ENCODE results near the gene MAGI1.

MAGI1 gene

DNA sequence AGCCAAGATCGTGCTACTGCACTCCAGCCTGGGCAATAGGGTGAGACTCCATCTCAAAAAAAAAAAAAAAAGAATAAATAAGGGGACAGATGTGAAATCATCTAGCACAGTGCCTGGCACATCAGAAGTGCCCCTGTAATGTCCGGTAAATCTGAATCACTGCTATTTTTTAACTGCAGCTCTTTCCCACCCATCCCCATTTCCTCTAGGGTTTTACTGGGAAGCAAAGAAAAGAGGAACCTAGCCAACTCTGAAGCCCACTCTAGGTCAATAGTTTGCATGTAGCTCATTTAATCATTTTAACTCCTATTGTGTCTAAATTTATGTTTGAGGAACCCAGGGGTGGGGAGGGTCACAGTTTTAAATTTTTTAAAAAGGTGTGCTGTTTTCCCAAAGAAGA is 26.0 kb downstream of the MAGI1 start:
- DNase-seq: no peak

DNA sequence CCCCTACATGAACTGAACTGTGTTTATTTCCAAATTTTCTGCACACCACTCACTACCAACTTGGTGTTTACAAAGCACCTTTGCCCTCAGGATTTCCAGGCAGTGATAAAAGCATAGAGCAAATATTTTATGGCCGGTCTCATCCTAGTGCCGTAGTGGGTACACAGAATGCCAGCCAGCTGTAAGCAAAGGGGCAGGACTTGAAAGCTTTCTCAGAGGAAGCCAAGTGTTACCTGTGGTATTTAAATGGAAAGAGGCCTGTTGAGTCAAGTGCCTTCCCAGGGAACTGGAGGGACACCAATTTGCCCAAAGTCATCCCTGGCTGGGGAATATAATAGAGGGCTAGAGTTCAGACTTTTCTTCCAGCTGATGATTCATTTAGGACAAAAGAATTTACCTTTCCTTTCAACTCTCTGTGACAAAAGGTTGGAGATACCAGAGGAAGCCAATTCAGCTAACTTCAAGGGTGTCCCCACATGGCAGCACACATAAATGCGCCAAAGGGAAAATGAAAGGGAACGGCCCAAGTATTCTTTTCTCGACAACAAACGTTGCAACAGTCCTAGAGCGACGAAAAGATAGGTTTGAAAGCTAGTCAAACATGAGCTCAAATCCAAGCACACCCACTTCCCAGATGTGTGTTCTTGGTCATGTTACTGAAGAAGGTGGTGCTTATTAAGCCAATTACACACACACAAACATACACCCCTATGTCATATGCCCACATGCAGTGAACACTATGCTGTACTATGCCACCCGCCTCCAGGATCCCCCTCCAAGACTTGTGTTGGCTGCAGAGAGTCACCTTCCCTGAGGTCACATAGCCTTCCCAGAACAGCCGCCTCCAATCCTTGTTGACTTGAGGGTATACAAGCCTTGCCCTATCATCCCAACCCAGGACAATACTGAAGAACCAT is 27.7 kb downstream of the MAGI1 start:
- DNase-seq: no peak

DNA sequence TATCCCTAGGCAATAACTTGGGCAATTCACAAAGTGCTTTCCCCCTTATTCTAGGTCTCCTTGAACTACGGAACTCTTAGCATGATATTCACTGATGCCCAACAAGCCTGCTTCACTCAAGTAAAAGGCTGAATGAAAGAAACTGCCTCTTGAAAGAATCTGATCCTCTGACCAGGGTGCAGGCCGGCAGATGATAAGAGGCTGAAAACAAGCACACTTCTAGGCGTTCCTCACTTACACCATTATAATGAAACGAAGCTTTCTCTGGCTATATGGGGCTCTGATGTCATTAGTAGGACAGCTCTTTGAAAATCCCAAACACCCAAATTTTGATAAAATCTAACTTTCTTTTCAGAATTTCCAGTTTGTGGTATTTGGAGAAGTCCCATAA is 28.4 kb downstream of the MAGI1 start:
- DNase-seq: no peak

DNA sequence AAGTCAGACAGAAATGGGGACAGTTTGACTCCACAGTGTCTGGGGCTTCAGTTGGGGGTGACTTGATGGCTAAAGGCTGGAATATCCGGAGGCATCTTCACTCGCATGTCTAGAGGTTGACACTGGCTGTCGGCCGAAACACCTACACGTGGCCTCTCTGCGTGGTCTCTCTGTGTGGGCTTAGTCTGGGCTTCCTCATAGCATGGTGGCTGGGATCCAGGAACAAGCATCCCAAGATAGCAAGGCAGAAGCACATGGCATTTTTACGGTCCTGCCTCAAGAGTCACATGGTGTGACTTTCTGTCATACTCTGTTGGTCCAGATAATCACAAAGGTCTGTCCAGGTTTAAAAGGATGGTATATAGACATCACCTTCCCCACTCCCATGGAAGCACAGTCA is 34.5 kb downstream of the MAGI1 start:
- DNase-seq: no peak

DNA sequence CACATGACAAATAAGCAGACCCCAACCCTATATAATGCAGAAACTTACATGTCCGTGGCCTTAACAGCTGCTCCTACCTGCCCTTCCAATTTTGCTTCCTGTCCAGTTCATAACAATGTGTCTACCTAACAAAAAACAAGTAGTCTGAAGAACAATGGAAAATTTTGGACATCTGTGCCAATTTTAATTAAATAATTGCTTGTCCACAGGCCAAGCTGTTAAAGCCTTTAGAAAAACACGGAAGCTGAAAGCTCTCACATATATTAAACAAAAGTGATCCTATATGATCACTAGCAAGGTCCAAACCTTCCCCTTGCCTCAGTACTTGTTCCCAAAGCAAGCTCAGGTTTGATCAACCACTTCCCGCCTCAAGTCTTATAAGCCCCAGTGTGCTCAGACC is 37.1 kb downstream of the MAGI1 start:
- DNase-seq: no peak

DNA sequence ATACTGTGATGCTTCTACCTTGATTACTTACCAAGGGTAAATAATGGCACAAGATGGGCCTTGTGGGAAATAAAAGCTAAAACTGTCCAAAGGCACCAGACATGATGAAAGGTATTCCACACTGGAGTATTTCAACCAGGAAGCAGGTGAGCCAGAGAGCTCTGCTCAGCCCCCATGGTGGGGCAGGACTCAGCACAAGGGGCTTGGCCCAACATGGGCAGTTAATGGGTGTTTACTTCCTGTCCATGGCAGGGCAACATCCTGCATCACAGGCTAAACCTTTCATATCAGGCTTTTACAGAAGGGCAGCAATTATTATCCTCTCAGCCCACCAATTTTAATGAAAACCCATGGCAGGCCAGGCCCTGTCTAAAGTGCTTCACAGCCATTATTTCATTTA is 38.2 kb downstream of the MAGI1 start:
- no peak for DNase-seq

DNA sequence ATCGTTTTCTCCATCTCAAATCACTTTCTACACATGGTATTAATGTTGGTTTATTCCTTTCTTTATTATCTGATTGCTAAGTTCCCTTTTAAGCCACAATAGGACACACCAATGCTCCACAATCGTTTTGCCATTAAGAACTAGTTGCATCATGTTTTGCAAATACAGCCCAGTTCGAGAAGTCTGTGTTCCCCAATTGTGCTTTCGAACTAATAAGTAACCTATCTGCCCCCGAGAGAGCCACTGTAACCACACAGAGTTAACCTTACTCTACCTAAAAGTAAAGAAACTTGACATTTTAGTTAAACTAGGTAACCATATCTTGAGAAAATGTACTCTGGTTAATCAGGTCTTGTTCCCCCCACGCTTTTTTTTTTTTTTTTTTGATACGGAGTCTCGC is 39.1 kb downstream of the MAGI1 start:
- no peak for DNase-seq

DNA sequence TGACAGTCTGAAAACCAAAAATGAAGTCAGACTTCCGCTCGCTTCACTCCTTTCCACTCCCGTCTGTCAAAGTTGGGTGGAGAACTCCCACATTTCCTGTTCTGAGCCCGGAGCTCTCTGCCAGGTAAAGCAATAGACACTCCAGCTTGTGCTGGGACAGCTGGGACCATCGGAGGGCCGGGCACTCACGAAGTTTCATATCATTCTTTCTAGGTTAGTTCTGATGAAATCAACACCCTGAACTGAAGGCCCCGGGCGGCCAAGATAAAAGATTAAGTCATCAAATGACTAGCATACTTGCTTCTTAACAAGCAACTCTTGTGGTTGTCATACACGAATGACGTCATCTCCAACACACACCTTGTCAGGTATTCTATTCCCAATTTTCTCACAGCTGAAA is 42.1 kb downstream of the MAGI1 start:
- DNase-seq: no peak

DNA sequence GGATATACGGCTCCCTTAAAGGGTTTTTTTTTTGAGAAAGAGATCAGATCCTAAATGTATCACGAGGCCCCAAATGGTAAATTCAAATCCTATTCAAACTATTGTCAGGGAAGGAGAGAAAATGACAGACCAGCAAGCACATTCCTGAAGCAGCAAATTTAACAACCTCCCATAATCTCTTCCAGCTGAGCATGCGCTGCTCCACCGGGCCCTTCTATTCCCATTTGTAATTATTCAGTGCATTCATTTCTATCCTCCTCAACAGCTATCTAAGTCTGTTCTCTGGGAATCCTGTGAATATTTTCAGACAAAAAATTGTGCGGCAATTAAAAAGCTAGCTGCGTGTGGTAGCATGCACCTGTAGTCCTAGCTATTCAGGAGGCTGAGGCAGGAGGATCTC is 43.2 kb downstream of the MAGI1 start:
- no peak for DNase-seq

DNA sequence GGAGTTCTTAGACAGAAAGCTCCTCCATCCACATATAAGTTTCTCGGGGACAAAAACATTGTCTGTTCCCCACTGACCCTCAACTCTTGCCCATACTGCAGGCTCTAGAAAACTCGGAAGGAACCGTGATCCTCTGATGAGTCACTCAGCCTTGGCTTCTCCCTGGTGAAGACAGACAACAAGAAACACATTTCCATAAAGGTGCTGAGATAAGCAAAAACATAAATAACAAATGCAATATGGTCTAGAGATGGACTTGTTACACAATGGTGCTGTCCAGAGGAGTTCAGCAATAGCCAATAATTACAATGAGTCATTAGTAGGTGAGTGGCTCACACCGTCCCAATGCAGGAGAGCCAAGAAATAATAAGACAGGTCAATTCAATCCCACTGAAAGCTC is 43.7 kb downstream of the MAGI1 start:
- no peak for DNase-seq

DNA sequence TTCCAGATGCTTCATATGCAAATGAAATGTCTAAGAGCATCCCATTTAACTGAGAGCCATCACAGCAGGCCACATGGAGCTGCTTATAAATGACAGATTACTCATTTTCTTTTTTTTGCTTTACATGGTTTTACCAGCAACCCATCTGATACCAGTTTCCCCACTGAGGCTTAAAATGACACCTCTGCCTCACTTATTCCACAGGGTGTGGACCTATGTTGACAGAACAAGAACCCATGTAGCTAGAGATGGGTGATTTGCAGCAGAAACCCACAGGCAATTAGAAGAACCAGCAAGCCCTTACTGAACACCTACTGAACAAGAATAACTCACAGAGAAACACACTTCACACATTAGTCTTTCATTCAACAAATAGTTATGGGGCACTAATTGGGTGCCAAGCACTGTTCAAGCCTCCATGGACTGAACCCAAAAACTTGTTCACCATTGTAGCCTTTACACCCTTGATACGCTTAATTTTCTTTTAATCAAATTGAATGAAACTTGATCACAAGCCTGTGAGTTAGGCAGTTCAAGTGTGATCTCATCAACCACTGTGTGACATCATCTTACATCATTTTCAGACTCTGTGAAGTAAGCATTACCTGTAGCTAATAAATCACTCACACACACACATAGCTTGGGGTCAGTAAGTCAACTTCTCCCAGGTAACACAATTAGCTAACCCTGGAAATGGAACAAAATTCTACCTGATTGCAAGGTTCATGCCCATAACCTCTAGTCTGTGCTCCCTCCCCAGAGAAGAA is 45.4 kb downstream of the MAGI1 start:
- no peak for DNase-seq

DNA sequence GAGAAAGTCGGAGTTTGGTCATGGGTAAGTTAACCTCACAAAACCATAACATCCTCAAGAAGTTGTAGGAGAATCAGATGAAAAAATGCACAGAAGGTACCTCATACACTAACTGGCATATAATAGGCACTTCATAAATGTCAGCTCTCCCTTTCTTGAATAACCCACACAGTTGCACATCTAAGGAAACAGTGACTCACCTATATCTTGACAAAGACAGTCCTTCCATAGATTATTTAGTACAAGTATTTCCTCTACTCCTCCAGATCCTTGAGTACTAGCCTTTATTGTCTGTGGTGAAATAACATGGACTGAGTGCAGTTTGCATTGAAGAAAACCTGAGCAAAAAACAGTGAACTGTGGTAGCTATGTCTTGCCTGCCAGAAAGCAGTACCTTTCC is 46.6 kb downstream of the MAGI1 start:
- DNase-seq: no peak

DNA sequence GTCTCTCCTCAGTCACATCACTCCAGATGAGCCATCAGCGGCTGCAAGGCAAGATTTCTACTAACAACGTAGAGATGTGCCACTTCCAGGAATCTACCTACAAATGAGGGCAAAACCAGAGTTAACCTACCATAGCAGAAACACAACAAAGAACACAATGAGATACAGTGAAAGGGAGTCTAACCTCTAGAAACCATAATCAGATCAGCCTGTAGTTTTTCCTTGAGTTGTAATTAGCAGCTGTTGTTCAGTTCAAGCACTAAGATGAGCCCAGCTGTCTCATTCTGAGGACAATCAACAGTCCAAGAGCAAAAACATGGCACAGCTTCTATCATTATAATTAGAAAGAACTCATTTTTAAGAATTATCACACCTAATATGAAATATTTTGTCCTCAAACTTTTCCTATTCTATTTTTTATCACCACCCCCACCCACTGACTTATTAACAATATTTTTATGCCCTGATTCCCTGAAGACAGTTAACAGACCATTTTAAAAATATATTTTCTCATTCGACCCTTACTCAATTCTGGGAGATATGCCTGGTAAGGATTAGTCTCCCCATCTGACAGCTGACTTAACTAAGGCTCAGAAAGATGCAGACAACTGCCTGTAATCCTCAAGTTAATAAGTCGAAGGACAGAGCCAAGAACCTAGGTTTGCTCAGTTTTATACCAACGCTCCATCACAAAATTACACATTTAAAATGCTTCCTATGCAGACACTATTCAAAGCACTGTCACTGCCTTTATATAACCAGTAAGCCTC is 50.1 kb downstream of the MAGI1 start:
- DNase-seq: no peak

DNA sequence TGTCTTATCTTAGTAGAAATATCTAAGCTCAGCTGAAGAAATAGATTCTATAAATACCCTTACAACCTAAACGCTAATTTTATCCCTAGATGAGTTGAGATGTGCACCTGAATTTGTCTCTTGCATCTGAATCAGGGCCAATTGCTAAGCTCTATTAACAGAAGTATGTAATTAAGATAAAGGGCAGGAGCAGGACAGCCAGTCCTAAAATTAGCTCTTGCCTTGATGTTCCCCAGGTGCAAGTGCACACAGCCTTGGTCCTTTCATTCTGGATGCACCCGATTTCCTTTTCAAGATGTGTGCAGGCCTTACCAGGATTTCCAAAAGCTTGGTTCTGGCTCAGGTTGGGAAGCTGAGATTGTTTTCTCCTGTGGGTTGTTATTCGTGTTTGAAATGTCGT is 52.4 kb downstream of the MAGI1 start:
- DNase-seq: no peak

DNA sequence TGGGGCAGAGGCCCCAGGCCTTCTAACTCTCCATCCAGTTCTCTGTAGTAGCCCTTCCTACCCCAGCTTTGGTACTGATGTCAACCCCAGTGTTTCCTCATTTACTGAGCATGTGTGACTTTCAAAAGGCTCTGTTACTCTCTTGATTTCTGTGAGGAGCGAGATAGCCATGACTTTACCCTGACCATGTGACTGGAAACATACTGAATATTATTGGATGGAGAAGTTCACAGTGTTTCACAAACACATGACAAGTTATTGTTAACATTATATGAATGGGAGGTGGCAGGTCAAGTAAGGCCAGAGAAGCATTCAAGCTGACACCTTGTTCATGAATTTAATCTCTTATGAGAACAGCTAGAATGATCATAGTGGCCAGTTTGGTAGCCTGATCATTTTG is 53.7 kb downstream of the MAGI1 start:
- DNase-seq: no peak

DNA sequence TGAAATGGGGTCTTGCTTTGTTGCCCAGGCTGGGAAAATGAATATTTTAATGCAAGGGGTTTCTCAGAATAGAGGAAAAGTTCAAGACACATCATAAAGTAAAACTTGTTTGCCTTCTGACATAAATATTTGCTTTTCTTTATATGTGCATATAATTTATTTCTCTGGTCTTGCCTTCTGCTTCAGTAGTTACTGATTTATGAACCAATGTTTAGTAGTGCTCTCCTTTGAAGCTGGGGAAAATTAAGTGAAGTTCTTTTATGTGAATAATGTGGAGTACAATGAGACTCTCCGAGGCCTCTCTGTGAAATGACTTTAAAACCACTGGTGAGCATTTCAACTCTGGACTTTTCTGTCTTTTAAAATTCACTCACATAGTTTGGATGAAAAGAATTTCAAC is 55.6 kb downstream of the MAGI1 start:
- no peak for DNase-seq

DNA sequence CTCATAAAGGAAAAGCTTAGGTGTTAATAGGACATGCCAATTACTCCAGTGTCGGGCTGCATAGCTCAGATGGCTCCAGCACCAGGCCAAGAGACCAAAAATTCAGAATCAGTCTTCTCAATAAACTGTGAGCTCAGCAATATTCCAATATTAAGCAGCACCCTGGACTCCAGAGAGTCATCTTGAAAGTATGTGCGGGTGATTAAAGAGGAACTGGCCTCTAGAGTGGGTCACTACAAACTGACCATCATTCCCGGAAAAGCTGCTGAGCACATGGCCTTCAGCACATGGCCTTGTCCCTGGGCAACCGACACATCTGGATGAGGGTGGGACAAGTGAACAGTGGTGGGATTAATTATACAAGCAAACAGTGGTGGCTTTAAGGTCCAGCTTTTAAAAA is 59.0 kb downstream of the MAGI1 start:
- no peak for DNase-seq

DNA sequence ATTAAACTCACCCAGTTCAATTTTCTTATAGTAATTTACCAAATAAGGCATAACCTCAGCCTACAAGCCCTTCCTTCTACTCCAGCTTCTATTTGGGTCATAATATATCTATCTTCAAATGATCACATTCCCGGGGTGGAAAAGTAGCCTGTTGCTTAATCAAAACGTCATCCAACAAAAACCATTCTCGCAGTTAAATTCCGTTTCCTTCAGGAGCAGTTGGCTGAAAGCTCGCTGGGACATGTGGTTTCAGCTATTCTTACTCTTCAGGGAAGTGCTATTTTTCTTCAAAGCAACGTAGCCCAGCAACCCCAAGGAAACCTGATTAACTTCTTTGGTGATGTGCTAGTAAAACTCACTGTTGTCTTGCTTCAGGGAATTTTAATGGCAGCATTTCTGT is 59.6 kb downstream of the MAGI1 start:
- peak in 1 of 2 donors; percentile 4 for DNase-seq

DNA sequence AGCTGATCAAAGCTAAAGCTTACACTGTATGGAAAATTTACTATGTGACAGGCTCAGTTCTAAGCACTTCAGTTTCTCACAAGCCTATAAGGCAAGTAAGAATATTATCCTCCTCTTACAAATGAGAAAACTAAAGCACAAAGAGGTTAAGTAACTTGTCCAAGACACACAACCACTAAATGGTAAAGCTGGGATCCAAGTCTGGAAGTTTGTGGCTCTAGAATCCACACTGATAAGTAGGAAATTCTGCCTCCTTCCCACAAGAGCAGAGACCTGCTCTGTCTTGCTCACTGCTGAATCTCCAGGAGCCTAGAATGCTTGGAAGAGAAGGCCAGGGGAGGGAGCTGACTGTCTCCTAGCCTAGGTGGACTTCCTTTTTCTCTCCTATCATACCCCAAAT is 60.6 kb downstream of the MAGI1 start:
- DNase-seq: no peak

DNA sequence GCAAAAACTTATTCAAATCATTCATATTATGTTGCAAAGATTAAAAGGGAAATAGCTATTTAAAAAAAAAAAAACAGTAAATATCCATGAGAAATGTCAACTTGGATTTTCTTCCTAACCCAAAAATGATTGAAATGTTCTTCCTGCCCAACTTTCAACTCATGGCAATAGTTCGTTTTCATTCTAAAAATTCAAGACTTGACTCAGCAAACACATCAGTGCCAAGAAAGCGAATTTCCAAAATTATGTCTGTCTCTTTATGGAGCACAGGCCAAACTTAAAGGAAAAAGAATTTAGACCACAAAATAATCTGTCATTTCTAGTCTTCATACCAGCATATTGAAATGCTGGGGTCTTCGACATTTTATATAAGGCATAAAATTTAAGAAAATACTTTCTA is 63.7 kb downstream of the MAGI1 start:
- DNase-seq: no peak

DNA sequence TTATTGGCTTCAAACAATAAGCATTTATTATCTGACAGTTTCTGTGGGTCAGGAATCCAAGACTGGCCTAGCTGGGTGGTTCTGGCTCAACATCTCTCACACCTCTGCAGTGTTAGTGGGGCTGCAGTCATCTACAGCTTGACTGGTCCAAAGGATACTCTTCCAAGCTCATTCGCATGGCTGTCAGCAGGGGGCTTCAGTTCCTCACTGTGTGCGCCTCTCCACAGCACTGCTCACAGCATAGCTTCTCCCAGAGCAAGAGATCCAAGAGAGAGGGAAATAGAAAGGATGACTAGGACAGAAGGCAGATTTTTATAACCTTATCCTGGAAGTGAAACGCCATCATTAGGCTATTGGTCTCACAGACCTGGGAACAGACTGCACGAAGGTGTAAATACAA is 64.2 kb downstream of the MAGI1 start:
- DNase-seq: no peak

DNA sequence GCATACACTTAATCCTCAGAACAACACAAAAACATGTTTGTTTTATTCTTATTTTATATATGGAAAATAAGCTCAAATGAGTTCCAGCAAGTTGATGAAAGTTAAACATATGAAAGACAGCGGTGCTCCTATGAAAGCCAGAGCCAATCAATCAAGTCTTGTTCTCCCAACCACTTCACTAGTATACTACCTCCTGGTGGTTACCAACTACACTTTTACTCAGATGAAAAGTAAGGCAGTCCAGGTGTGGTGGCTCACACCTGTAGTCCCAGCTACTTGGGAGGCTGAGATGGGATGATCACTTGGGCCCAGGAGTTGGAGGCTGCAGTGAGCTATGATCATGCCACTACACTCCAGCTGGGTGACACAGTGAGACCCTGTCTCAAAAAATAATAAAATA is 66.0 kb downstream of the MAGI1 start:
- no peak for DNase-seq

Measured in hippocampal formation (tissue), 2 donors.